IPS DF 6.9 (cell line): ENCODE data around the gene ZNRF2.

Source experiments
- DNase-seq: peaks from one replicate; pipeline ENCODE4 v3.0.0-alpha.2; 2013; ENCODE audit warnings: low read depth, low spot score
- H3K27ac ChIP-seq: one replicate; pipeline ENCODE4 v1.5.1; 2013; ENCODE audit warnings: low read length, control low read depth
- H3K27me3 ChIP-seq: 2 replicates; pipeline ENCODE4 v1.6.1; 2013; ENCODE audit warnings: mild to moderate bottlenecking, low read length; ENCODE audit not compliant: control insufficient read depth, insufficient read depth
- H3K36me3 ChIP-seq: 2 replicates; pipeline ENCODE4 v1.6.1; 2013; ENCODE audit warnings: low read length; ENCODE audit not compliant: control insufficient read depth, insufficient read depth
- H3K4me1 ChIP-seq: 2 replicates; pipeline ENCODE4 v1.6.1; 2013; ENCODE audit warnings: low read length; ENCODE audit not compliant: control insufficient read depth, insufficient read depth
- H3K4me3 ChIP-seq: 2 replicates; pipeline ENCODE4 v1.5.1; 2013; ENCODE audit warnings: mild to moderate bottlenecking, low read length
- H3K9me3 ChIP-seq: 2 replicates; pipeline ENCODE4 v1.6.1; 2013; ENCODE audit warnings: low read length, inconsistent platforms; ENCODE audit not compliant: control insufficient read depth, insufficient read depth
- WGBS: extraction: QIAGEN DNeasy Blood & Tissue Kit; methylation state at CpG from one replicate; pipeline ENCODE4 v1.1.7; 2013; ENCODE audit warnings: mixed read lengths, missing lambda C conversion rate; ENCODE audit not compliant: insufficient read length, insufficient coverage; 5-methylcytosine and 5-hydroxymethylcytosine counted together

ZNRF2 gene

DNA sequence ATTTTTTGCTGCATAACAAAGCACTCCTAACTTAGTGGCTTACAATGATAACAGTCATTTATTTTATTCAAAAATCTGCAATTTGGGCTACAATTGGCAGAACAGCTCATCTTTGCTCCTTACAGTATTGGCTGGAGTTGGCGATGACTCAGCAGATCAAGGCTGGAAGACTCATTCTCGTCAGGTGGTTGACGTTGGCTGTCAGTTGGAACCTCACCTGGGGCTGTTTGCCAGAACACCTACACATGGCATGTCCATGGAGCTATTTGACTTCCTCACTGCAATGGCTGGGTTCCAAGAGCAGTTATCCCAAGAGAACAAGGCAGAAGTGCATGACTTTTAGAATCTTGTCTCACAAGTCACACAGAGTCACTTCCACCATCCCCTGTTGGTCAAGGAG, 119.1 kb downstream of the ZNRF2 start:
- no CpG with 5 or more reads among the region's 3 CpGs for WGBS
- no peak overlapping the region for H3K4me3 ChIP-seq
- no peak overlapping the region for H3K27ac ChIP-seq
- H3K4me1 ChIP-seq: no peaks in the 10 kb centered on the region
- DNase-seq: no peak
- H3K9me3 ChIP-seq: no peaks in the 10 kb centered on the region
- H3K36me3 ChIP-seq: no peaks in the 10 kb centered on the region
- no peaks in the 10 kb centered on the region for H3K27me3 ChIP-seq

DNA sequence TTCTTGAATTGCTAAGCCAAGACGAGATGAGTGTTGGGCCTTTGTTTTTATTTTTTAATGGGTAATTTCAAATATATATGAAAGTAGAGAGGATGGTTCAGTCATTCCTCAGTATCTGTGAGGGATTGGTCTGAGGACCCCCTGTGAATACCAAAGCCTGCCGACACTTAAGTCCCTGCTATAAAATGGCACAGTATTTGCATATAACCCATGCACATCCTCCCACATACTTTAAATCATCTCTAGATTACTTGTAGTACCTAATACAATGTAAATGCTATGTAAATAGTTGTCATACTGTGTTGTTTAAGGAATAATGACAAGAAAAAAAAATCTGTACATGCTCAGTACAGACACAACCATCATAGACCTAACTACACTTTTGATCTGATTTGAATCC, 120.8 kb downstream of the ZNRF2 start:
- no peak overlapping the region for H3K4me3 ChIP-seq
- H3K4me1 ChIP-seq: no peaks in the 10 kb centered on the region
- no peaks in the 10 kb centered on the region for H3K27me3 ChIP-seq
- no CpG with 5 or more reads among the region's 2 CpGs for WGBS
- no peaks in the 10 kb centered on the region for H3K9me3 ChIP-seq
- no peak for DNase-seq
- no peak overlapping the region for H3K27ac ChIP-seq
- H3K36me3 ChIP-seq: no peaks in the 10 kb centered on the region

DNA sequence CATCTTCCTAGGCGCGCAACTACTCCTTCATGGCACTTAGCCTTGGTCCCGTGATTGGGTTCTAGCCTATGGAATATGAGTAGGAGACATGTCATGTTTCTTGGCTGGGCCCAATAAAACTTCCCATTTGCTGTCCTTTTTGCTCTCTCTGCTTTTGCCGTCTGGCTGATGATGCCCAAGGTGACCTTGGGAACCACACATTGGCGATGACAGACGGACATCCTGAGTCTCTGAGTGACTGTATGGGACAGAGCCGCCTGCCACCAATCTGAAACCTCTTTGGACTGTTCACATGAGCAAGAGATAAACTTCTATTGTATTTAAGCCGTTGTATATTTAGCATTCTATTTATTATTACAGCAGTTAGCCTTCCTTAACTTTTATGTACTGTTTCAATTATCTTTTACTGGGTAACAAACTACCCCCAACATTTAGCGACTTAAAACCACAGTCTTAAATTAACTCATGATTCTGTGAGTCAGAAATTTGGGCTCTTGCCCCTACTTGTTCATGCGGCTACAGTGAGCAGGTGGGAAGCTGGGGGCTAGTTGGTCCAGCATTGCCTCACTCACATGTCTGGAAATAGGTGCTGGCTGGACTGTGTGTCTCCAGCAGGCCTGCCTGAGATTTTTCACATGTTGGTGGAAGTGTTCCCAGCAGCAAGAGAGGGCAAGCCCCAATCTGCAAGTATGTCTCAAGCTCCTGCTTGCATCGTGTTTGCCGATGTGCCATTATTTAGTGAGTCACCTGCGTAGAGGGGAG, 122.4 kb downstream of the ZNRF2 start:
- no CpG with 5 or more reads among the region's 13 CpGs for WGBS
- no peaks in the 10 kb centered on the region for H3K9me3 ChIP-seq
- no peak overlapping the region for H3K4me3 ChIP-seq
- no peak for DNase-seq
- H3K27me3 ChIP-seq: no peaks in the 10 kb centered on the region
- H3K4me1 ChIP-seq: no peaks in the 10 kb centered on the region
- no peak overlapping the region for H3K27ac ChIP-seq
- H3K36me3 ChIP-seq: no peaks in the 10 kb centered on the region

DNA sequence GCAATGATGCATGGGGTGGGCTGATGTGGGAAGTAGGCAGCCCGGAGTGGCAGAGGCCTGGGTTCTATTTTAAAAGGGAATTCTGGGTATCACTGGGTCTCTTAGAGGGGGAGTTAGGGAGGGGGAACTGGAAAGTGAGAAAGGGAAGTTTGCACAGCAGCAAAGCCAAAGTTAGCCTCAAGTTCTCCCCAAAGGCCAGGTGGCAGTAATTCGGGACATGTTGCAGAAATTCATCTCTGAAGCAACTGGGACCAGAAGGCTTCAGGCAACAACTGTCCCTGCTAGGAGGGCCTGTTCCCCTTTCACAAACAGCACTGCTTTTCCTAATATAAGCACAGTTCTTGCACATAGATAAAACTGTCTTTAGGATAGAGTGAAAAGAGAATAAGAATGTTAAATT, 126.8 kb downstream of the ZNRF2 start:
- H3K4me3 ChIP-seq: no peak overlapping the region
- H3K9me3 ChIP-seq: no peaks in the 10 kb centered on the region
- H3K27me3 ChIP-seq: no peaks in the 10 kb centered on the region
- no peak overlapping the region for H3K27ac ChIP-seq
- no CpG with 5 or more reads among the region's 2 CpGs for WGBS
- H3K36me3 ChIP-seq: no peaks in the 10 kb centered on the region
- DNase-seq: no peak
- H3K4me1 ChIP-seq: no peaks in the 10 kb centered on the region

DNA sequence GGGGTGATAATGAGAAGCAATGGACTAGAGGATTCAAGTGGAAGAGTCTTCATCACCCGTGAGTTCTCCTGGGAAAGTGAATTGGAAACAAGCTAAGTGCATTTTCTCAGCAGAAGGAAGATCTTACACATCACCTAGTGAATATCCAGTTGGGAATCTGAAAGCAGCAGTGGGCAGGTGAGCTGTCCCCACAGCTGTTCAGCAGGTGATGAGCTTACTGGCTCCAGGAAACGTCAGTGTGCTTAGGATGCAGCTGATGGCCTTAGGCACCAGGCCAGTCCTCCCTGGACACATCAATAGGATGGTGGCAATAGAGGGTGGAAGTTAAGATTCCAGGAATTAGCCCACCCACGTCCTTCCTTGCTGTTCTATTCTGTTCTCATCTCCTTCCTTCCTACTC, 127.5 kb downstream of the ZNRF2 start:
- Histone ChIP-seq H3K36me3 (no peaks in the 10 kb centered on the region), H3K9me3 (no peaks in the 10 kb centered on the region), H3K27me3 (no peaks in the 10 kb centered on the region), H3K4me1 (no peaks in the 10 kb centered on the region), H3K27ac (no peak overlapping the region), H3K4me3 (no peak overlapping the region)
- no peak for DNase-seq
- no CpG with 5 or more reads among the region's 3 CpGs for WGBS

DNA sequence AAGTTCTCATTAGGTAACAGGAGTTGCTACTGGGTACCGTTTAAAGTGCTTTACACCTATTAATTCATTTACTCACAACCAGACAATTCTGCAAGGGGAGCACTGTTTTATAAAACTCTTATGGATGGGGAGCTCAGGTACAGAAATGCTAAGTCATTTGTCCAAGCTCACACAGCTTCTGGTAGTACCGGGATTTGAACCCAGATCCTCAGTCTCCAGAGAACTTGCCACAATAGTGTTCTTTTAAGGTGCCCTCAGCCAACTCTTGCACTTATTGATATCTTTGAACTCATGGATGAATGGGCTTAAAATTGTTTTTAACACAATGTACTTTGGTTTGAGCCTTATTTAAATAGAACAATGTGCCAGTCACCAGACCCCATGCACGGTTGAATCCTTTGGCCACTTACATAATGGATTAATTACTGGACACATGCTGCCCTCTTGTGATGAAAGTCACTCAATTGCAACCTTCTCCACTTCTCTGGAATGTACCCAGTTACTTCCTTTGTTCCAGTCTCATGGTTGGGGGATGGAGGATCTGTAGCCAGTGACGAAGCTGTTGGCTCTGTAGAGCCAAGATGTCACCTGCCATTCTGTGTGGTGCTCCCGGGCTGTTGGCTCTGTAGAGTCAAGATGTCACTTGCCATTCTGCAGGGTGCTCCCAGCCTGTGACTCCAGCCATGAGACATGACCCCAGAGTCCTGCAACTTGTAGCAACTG, 128.5 kb downstream of the ZNRF2 start:
- peak; percentile 41 for DNase-seq
- H3K27me3 ChIP-seq: no peaks in the 10 kb centered on the region
- WGBS: no CpG with 5 or more reads among the region's 5 CpGs
- H3K4me1 ChIP-seq: no peaks in the 10 kb centered on the region
- no peak overlapping the region for H3K27ac ChIP-seq
- no peak overlapping the region for H3K4me3 ChIP-seq
- no peaks in the 10 kb centered on the region for H3K36me3 ChIP-seq
- no peaks in the 10 kb centered on the region for H3K9me3 ChIP-seq

DNA sequence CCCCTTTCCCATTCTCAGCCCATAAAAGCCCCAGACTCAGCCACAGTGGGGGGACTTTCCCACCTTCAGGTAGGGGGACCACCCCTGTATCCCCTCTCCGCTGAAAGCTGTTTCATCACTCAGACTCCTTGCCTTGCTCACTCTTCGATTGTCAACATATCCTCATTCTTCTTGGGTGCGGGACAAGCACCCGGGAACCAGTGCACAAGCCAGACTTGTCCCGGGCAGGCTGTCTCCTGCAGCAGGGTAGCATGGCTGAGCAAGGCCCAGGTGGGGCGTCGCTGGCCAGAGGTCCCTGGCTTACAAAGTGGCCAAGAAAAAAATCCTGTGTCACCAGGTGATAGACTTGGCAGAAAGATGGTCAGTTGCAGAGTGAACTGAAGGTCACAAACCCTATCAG, 129.5 kb downstream of the ZNRF2 start:
- WGBS: no CpG with 5 or more reads among the region's 7 CpGs
- Histone ChIP-seq H3K27ac (no peak overlapping the region), H3K27me3 (no peaks in the 10 kb centered on the region), H3K36me3 (no peaks in the 10 kb centered on the region), H3K4me1 (no peaks in the 10 kb centered on the region), H3K4me3 (no peak overlapping the region), H3K9me3 (no peaks in the 10 kb centered on the region)
- no peak for DNase-seq
